ENCODE data around the gene MSH6.

DNA sequence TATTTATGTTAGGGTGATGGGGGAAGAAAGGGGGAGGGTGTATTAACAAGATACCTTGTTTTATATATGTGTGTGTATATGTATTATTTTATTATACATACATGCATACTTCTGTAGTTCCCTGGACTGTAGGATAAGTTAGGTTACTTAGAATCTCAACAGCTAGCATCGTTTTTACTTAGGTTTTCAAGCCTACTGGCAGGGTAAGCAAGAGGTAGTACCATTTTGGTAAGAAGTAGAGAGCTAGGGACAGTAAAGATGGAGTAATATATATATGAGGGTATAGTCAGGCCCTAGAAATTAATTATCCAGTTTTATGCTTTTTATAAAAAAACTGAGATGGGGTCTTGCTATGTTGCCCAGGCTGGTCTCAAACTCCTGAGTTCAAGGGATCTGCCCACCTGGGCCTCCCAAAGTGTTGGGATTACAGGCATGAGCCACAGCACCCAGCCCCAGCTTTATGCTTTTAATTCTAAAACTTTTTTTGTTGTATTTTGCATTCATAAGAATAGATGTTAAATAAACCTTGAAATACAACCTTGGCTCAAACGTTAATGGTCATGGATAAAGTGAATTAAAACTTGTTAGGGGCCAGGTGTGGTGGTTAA, 13.2 kb downstream of the MSH6 start:
- TF ChIP-seq, protein P1, sequence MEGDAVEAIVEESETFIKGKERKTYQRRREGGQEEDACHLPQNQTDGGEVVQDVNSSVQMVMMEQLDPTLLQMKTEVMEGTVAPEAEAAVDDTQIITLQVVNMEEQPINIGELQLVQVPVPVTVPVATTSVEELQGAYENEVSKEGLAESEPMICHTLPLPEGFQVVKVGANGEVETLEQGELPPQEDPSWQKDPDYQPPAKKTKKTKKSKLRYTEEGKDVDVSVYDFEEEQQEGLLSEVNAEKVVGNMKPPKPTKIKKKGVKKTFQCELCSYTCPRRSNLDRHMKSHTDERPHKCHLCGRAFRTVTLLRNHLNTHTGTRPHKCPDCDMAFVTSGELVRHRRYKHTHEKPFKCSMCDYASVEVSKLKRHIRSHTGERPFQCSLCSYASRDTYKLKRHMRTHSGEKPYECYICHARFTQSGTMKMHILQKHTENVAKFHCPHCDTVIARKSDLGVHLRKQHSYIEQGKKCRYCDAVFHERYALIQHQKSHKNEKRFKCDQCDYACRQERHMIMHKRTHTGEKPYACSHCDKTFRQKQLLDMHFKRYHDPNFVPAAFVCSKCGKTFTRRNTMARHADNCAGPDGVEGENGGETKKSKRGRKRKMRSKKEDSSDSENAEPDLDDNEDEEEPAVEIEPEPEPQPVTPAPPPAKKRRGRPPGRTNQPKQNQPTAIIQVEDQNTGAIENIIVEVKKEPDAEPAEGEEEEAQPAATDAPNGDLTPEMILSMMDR (IDR thresholded peaks at IDR 0.05; ENCODE audit: borderline replicate concordance, extremely low read depth, low read length, poor library complexity, severe bottlenecking), result no peak
- TF ChIP-seq EZH2 (IDR thresholded peaks at IDR 0.05; ENCODE audit: borderline replicate concordance, low read depth, low read length, severe bottlenecking), result no peak
